Spinal cord (tissue), 10 donors: ENCODE measurements around the gene PLCH1. TPM values are rescaled to one million over a fixed set of nuclear protein-coding genes. Genes with fewer than 3 reads are reported as not detected.
A peak's percentile ranks its signal among the peaks of the same experiment; 100 is the strongest.

Source experiments
- DNase-seq, 6 donors: peaks; one replicate each; pipeline versions ENCODE4 v3.0.0 to v3.0.0-alpha.2; 2013 to 2015; ENCODE audit warnings: low spot score in 6 of 6, low read depth in 4 of 6
- H3K27ac ChIP-seq: one replicate; pipeline ENCODE4 v1.5.1; 2013; ENCODE audit warnings: low read depth, low read length, control low read depth
- H3K27me3 ChIP-seq: one replicate; pipeline ENCODE4 v1.6.1; 2013; ENCODE audit warnings: low read length; ENCODE audit not compliant: control insufficient read depth, insufficient read depth
- H3K36me3 ChIP-seq: one replicate; pipeline ENCODE4 v1.6.1; 2013; ENCODE audit warnings: low read length; ENCODE audit not compliant: control insufficient read depth, insufficient read depth
- H3K4me1 ChIP-seq: one replicate; pipeline ENCODE4 v1.6.1; 2013; ENCODE audit warnings: low read length; ENCODE audit not compliant: control insufficient read depth, insufficient read depth
- H3K4me3 ChIP-seq: one replicate; pipeline ENCODE4 v1.5.1; 2013; ENCODE audit warnings: low read depth, low read length, control low read depth
- H3K9me3 ChIP-seq: one replicate; pipeline ENCODE4 v1.6.1; 2013; ENCODE audit warnings: low read length; ENCODE audit not compliant: control insufficient read depth, insufficient read depth
- WGBS: methylation state at CpG from one replicate; pipeline ENCODE4 v1.1.5; 2013; ENCODE audit warnings: missing lambda C conversion rate; ENCODE audit not compliant: insufficient coverage; 5-methylcytosine and 5-hydroxymethylcytosine counted together
- polyA plus RNA-seq, 2 donors: library from polyadenylated mRNA; unstranded; fragments of 120-200 nt; gene quantifications; one replicate each; pipeline ENCODE4 v1.2.1, GENCODE V29; 2013; ENCODE audit not compliant: insufficient read length in 2 of 2
- total RNA-seq, 2 donors: library from RNA; depleted of rRNA in 1 of 2; stranded (reverse); fragments of 120-200 nt in 1 of 2; fragments of >200 nt in 1 of 2; gene quantifications; one replicate each; pipeline versions ENCODE4 v1.2.3 to v1.2.4, GENCODE V29; 2013 to 2014
- donor health status: healthy.

Gene PLCH1
- total and polyA plus RNA-seq, 4 donors, result 10.2 to 20.6 (median 12.9) TPM

DNA sequence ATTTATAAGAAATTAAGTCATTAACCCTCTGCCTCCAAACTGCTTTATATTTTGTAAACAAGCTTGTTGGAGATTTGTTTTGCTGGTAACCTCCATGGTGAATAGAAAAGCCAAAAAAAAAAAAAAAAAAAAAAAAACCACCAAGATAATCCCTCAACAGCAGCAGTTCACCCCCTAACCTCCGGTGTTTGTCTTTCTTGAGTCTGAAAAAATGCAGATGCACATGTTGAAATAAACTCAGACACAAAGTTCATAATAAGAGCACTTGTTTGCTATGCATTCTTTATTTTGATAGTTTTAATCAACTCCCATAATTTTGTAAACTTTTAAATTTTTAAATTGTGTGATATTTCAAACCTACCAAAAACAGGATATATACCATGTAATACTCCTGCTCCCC, 1.8 kb upstream of the PLCH1 start:
- WGBS, result no CpG with 5 or more reads among the region's 1 CpG
- H3K27ac ChIP-seq, result no peak overlapping the region
- no peaks in the 10 kb centered on the region for H3K36me3 ChIP-seq
- DNase-seq, result no peak
- H3K9me3 ChIP-seq, result no peaks in the 10 kb centered on the region
- peaks cover 6% of the 10 kb centered on the region for H3K27me3 ChIP-seq
- peaks cover 20% of the 10 kb centered on the region for H3K4me1 ChIP-seq
- no peak overlapping the region for H3K4me3 ChIP-seq

DNA sequence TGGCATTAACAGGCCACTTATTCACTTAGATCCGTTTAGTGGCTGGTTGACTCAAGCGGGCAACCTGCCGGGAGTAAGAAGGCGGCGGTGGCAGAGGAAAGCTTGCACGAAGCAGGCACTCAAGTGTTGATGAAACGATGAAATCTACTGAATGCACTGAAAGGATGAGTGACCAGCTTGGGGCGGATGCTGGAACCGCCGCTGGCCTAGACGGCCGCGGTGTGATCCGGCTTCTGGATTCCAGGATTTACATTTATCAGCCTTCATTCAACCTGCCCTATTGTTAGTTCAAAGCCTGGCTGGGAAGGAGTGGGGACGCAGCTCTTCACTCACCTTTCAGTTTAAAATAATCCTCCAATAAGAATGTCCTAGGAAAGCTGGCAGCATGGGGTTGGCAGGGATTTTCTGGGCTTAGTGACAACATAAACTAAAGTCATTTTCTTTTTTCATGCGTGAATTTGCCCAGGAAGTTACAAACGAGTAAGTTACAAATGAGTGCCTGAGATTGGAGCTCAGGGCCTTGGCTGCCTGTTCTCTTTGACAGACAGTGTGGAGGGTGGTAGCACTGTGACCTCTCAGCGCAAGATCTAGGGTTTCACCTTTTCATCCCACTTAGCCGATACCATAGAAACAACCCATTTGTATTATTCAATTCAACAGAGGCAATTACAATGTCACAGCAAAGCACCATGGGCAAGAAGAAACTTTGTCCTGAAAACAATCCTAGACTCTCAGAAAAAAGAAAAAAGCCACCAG, 1.1 kb upstream of the PLCH1 start:
- peaks cover 6% of the 10 kb centered on the region for H3K27me3 ChIP-seq
- no peaks in the 10 kb centered on the region for H3K36me3 ChIP-seq
- DNase-seq, result peak in 2 of 6 donors; percentile 67 to 78
- no peaks in the 10 kb centered on the region for H3K9me3 ChIP-seq
- WGBS, result 11% methylated on average over 14 of the region's 19 CpGs
- peaks cover 20% of the 10 kb centered on the region for H3K4me1 ChIP-seq
- H3K4me3 ChIP-seq, result peak overlapping the region; percentile 79
- H3K27ac ChIP-seq, result no peak overlapping the region

DNA sequence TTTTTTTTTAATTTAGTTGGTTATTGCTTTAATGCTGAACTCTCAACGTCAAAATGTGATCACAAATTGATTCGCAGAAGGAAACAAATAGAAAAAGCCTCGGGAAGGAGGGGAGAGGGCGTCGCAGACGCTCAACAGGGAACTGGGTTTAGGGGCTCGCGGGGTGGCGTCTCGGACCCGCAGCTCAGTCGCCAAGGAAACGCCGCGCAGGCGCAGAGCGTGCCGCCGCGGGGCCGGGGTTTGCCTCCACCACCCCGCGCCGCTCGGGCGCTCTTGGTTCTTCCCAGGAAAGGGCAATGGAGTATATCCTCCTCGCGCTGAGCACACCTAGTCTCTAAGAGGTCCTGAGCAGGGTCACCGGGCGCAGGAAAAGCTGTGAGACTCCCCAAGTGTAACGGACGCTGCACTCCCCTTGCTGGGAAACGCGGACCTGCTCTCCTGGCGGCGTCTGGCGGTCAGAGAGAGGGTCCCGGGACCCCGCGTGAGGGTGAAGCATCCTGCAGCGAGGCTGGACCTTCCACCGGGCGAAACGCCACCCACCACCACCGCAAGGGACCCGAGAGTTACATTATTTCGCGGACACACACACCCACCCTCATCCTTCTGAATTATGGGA, 753 bp downstream of the PLCH1 start:
- Histone ChIP-seq H3K27me3 (peaks cover 6% of the 10 kb centered on the region), H3K27ac (peak overlapping the region; percentile 78), H3K36me3 (no peaks in the 10 kb centered on the region), H3K9me3 (no peaks in the 10 kb centered on the region), H3K4me3 (peak overlapping the region; percentile 79), H3K4me1 (peaks cover 20% of the 10 kb centered on the region)
- DNase-seq, result peak in 4 of 6 donors; percentile 67 to 95 (median 82)
- under 1% methylated on average over 48 of the region's 48 CpGs for WGBS

DNA sequence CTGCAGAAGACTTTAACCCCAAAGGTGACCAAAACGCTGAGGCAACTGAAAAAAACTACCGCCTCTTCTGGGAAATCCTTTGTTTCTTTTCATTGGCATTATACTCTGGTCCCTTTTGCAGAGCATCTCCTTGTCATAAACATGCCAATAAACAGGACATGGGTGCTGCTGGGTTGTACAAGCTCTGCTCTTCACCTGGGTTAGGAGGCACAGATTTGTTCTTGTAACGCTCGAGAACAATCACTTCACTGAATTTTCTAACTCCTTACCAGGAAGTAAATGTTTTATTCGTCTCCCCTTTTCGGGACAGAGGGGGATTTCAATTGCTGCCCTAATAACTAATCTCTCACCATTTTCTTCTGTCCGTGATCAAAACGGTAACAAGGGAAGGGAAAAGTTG, 1.3 kb downstream of the PLCH1 start:
- peaks cover 21% of the 10 kb centered on the region for H3K4me1 ChIP-seq
- no peak overlapping the region for H3K27ac ChIP-seq
- H3K36me3 ChIP-seq, result no peaks in the 10 kb centered on the region
- peak overlapping the region; percentile 79 for H3K4me3 ChIP-seq
- peak in 1 of 6 donors; percentile 32 for DNase-seq
- H3K27me3 ChIP-seq, result peaks cover 6% of the 10 kb centered on the region
- H3K9me3 ChIP-seq, result no peaks in the 10 kb centered on the region
- WGBS, result 4% methylated on average over 5 of the region's 8 CpGs

DNA sequence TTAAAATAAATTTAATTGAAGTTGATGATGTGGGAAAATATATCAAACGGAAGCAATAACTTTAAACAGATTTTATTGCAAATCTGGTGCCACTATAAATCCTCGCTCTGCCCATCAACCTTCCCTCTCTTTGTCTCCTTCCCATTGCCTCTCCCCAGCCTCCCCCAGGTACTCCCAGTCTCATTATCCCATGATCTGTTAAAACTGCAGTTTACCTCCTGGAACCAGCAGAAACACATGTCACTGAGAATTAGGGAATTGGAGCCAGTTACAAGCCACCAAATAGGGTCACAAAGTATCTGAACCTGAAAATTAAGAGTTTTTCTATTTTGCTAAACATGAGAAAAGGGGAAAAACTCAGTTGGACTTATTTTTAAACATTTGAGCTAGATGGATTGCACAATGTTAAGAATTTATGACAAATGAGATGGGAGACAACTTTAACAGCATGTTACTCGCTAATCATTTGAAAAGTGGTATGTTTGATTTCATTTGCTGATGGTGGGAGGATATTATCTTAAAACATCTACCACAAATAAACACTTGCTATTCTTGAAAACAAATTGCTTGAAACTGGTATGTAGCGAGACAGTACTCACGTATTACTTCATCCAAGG, 2.4 kb downstream of the PLCH1 start:
- Histone ChIP-seq H3K27me3 (peaks cover 5% of the 10 kb centered on the region), H3K4me1 (peaks cover 26% of the 10 kb centered on the region), H3K4me3 (no peak overlapping the region), H3K27ac (no peak overlapping the region), H3K36me3 (no peaks in the 10 kb centered on the region), H3K9me3 (no peaks in the 10 kb centered on the region)
- peak in 1 of 6 donors; percentile 75 for DNase-seq
- WGBS, result no CpG with 5 or more reads among the region's 5 CpGs

DNA sequence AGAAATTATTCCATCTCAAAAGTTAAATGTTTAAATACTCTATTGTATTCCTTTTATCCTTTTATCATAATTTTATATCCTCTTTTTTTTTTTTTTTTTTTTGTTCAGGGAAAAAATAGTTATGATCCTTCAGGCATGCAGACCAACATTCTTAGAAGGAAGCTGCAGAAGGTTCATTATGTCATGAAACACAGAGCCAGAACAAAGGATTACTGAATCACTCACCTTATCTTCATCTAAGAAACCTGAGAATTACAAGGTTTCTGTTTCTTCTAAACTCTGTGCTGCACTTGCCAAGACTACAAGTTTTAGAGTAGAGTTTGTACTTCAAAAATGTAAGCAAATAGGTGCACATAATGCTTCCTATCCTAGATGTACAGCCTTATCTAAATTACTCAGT, 3.3 kb downstream of the PLCH1 start:
- H3K4me3 ChIP-seq, result no peak overlapping the region
- peaks cover 3% of the 10 kb centered on the region for H3K27me3 ChIP-seq
- no peaks in the 10 kb centered on the region for H3K9me3 ChIP-seq
- peak in 1 of 6 donors; percentile 31 for DNase-seq
- H3K4me1 ChIP-seq, result peaks cover 26% of the 10 kb centered on the region
- H3K27ac ChIP-seq, result no peak overlapping the region
- H3K36me3 ChIP-seq, result no peaks in the 10 kb centered on the region

DNA sequence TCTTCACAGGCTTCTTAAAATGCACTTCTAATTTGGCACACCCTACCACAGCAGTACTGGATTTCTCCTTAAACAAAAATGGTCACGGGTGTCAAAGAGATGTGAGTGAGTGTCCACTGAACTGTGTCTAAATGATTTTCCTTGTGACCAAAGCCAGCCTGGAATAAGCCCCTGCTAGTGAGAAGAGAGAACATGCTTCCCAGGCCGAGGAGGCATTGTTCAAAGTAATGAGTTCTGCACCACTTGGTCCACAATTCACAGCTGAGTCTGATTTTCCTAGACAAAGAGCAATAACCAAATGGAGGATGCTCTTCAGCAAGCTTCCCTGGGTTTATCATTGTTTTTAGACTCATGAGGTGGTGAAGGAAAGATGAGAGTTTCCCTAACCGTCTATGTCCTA, 3.8 kb downstream of the PLCH1 start:
- DNase-seq, result peak in 2 of 6 donors; percentile 30 to 86
- H3K27ac ChIP-seq, result no peak overlapping the region

DNA sequence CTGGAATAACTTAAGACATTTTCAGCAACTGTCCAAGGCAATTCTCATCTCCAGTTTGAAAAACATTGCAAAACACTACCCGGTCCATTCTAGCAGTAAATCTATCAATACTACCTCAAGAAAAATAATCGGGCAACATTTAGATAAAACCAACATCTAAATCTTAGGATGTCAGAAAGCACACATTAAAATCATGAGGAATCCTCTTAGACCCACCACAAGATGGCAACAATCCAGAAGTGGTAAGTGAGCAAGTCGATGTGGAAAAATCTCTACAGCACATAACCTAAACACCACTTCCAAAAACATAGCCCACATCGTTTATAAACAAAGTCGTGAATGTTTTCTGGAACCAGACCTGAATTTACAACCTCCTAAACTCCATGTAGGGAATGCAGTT, 5.7 kb downstream of the PLCH1 start:
- peak in 1 of 6 donors; percentile 19 for DNase-seq
- Histone ChIP-seq H3K27me3 (no peaks in the 10 kb centered on the region), H3K4me3 (no peak overlapping the region), H3K9me3 (no peaks in the 10 kb centered on the region), H3K36me3 (no peaks in the 10 kb centered on the region), H3K4me1 (peaks cover 15% of the 10 kb centered on the region), H3K27ac (no peak overlapping the region)
- 49% methylated on average over 2 of the region's 5 CpGs for WGBS

More for the DNA sequence above, 3.8 kb downstream of the PLCH1 start:
- WGBS, result 20% methylated on average over 1 of the region's 3 CpGs
- Histone ChIP-seq H3K9me3 (no peaks in the 10 kb centered on the region), H3K4me3 (no peak overlapping the region), H3K27me3 (peaks cover 3% of the 10 kb centered on the region), H3K4me1 (peaks cover 26% of the 10 kb centered on the region), H3K36me3 (no peaks in the 10 kb centered on the region)

DNA sequence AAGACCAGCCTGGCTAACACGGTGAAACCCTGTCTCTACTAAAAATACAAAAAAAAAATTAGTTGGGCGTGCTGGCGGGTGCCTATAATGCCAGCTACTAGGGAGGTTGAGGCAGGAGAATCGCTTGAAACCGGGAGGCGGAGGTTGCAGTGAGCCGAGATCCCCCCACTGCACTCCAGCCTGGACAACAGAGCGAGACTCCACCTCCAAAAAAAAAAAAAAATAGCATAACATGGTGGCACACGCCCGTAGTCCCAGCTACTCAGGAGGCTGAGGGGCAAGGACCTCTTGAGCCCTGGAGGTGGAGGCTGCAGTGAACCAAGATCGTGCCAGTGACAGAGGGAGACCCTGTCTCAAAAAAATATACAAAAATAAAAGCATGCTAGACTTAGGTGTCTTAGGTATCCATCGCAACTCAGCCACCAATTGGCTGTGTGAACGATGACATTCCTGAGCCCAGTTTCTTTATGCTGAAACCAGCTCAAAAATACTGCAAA, 6.2 kb downstream of the PLCH1 start:
- WGBS, result 76% methylated on average over 8 of the region's 13 CpGs
- H3K27ac ChIP-seq, result no peak overlapping the region

More for the DNA sequence above, 6.2 kb downstream of the PLCH1 start:
- Histone ChIP-seq H3K4me1 (peaks cover 13% of the 10 kb centered on the region), H3K27me3 (no peaks in the 10 kb centered on the region), H3K9me3 (no peaks in the 10 kb centered on the region), H3K36me3 (no peaks in the 10 kb centered on the region), H3K4me3 (no peak overlapping the region)
- DNase-seq, result no peak
